Endothelial cell of umbilical vein (primary cell): ENCODE results near the gene DYRK3. TPM values are rescaled to one million over a fixed set of nuclear protein-coding genes. Genes with fewer than 3 reads are reported as not detected.

ENCODE experiments used
- BruUV-seq: library from RNA; stranded (reverse); fragments of 400-500 nt; replicated peaks from 2 replicates; lab custom pipeline; 2021; lab: Mats Ljungman, UMichigan
- CTCF ChIA-PET: fragments of 300-600, 350-600 bp; sonication (Branson Sonifier 250); formaldehyde crosslinking; loops from one replicate; lab custom pipeline; 2021; ENCODE audit warnings: antibody characterized with exemption, inconsistent platforms; lab: Charles Lee
- POLR2A ChIA-PET: fragments of 300-600, 350-600 bp; sonication (Branson Sonifier 250); formaldehyde crosslinking; loops from one replicate; lab custom pipeline; 2021; ENCODE audit warnings: antibody characterized with exemption, inconsistent platforms; lab: Charles Lee
- DNase-seq: peaks from one replicate; pipeline ENCODE4 v3.0.0-alpha.2; 2011; ENCODE audit warnings: low read depth, low spot score
- FAIRE-seq: peaks from 2 replicates; lab custom pipeline; 2011; peaks lifted over from hg19 to GRCh38; lab: Jason Lieb, UNC
- H2AFZ ChIP-seq: 2 replicates; pipeline ENCODE4 v1.6.0; 2012; ENCODE audit warnings: low read depth, low read length, control low read depth, inconsistent platforms
- H3K27ac ChIP-seq: 2 replicates; pipeline ENCODE4 v1.5.1; 2011; ENCODE audit warnings: low read depth, mild to moderate bottlenecking, control low read depth, low read length, moderate library complexity; ENCODE audit not compliant: insufficient read depth
- H3K27me3 ChIP-seq, 2 experiments: 2 replicates each; pipeline versions ENCODE4 v1.6.0 to v1.6.1; 2011; ENCODE audit warnings: low read length in 2 of 2, mixed read lengths in 1 of 2; ENCODE audit not compliant: control insufficient read depth in 2 of 2, insufficient read depth in 2 of 2
- H3K36me3 ChIP-seq, 2 experiments: 2 replicates in 1 of 2; 3 replicates in 1 of 2; pipeline ENCODE4 v1.5.1; 2011; ENCODE audit warnings: low read length in 2 of 2, mild to moderate bottlenecking in 1 of 2, moderate library complexity in 1 of 2; ENCODE audit not compliant: control insufficient read depth in 2 of 2, insufficient read depth in 2 of 2; ENCODE audit errors: extremely low read depth in 1 of 2
- H3K4me1 ChIP-seq: 3 replicates; pipeline ENCODE4 v1.5.1; 2011; ENCODE audit warnings: mild to moderate bottlenecking, low read length; ENCODE audit not compliant: control insufficient read depth, insufficient read depth; ENCODE audit errors: extremely low read depth
- H3K4me2 ChIP-seq: 2 replicates; pipeline ENCODE4 v1.6.1; 2011; ENCODE audit warnings: low read length, control low read depth, mixed read lengths; ENCODE audit not compliant: insufficient read depth
- H3K4me3 ChIP-seq, 3 experiments: fragments of 200-600 bp in 1 of 3; sonication (generic), shearing (Covaris generic) in 1 of 3; replicated peaks in 1 of 3; 2 replicates each; pipeline ENCODE4 v1.5.1; 2011 to 2016; ENCODE audit warnings: control low read depth in 3 of 3, low read length in 3 of 3, mild to moderate bottlenecking in 2 of 3, inconsistent platforms in 1 of 3, low read depth in 1 of 3, moderate library complexity in 1 of 3; ENCODE audit not compliant: insufficient read depth in 1 of 3
- H3K79me2 ChIP-seq: 2 replicates; pipeline ENCODE4 v1.6.0; 2012; ENCODE audit warnings: low read length, inconsistent platforms; ENCODE audit not compliant: control insufficient read depth, insufficient read depth
- H3K9ac ChIP-seq: replicated peaks from 2 replicates; pipeline ENCODE3; 2011; ENCODE audit warnings: low read length, control low read depth; ENCODE audit not compliant: insufficient read depth; ENCODE audit errors: extremely low read depth
- H3K9me1 ChIP-seq: replicated peaks from 3 replicates; pipeline ENCODE4 v1.6.0; 2011; ENCODE audit warnings: mild to moderate bottlenecking, low read length; ENCODE audit not compliant: control insufficient read depth, insufficient read depth; ENCODE audit errors: extremely low read depth
- H3K9me3 ChIP-seq: replicated peaks from 2 replicates; pipeline ENCODE4 v1.5.1; 2012; ENCODE audit warnings: low read length, inconsistent platforms; ENCODE audit not compliant: control insufficient read depth, insufficient read depth
- H4K20me1 ChIP-seq: replicated peaks from 2 replicates; pipeline ENCODE3; 2011; ENCODE audit warnings: mild to moderate bottlenecking, low read length; ENCODE audit not compliant: control insufficient read depth, insufficient read depth; ENCODE audit errors: extremely low read depth
- CTCF ChIP-seq, 2 donors: IDR thresholded peaks; 1 replicate in 1 of 2; 2 replicates in 1 of 2; pipeline ENCODE4 v1.5.1; 2011; ENCODE audit warnings: low read length in 2 of 2, mild to moderate bottlenecking in 2 of 2, moderate library complexity in 2 of 2, control low read depth in 1 of 2, inconsistent platforms in 1 of 2, low read depth in 1 of 2; ENCODE audit not compliant: insufficient read depth in 1 of 2; ENCODE audit errors: extremely low read depth in 1 of 2
- EZH2 ChIP-seq: IDR thresholded peaks from 2 replicates; pipeline ENCODE4 v1.6.1; 2012; ENCODE audit warnings: borderline replicate concordance, low read depth, mild to moderate bottlenecking, moderate library complexity, low read length, inconsistent platforms; ENCODE audit not compliant: severe bottlenecking
- FOS ChIP-seq: IDR thresholded peaks from 2 replicates; pipeline ENCODE4 v1.6.1; 2011; ENCODE audit warnings: mild to moderate bottlenecking, low read length, moderate library complexity, borderline replicate concordance; ENCODE audit not compliant: insufficient read depth
- GATA2 ChIP-seq: IDR thresholded peaks from 2 replicates; pipeline ENCODE4 v1.7.0; 2011; ENCODE audit warnings: low read depth, mild to moderate bottlenecking, moderate library complexity, mixed read lengths, low read length; ENCODE audit not compliant: insufficient read length, insufficient read depth
- JUN ChIP-seq: IDR thresholded peaks from 2 replicates; pipeline ENCODE4 v1.6.1; 2011; ENCODE audit warnings: borderline replicate concordance, low read depth; ENCODE audit not compliant: insufficient read length, insufficient read depth
- MAX ChIP-seq: IDR thresholded peaks from 2 replicates; pipeline ENCODE4 v1.6.1; 2011; ENCODE audit not compliant: insufficient read depth, insufficient read length
- MYC ChIP-seq: IDR thresholded peaks from one replicate; pipeline ENCODE4 v1.6.1; 2011; ENCODE audit warnings: mild to moderate bottlenecking, low read depth, low read length
- POLR2A ChIP-seq: IDR thresholded peaks from 2 replicates; pipeline ENCODE4 v1.6.1; 2012; ENCODE audit warnings: low read depth, mild to moderate bottlenecking, control low read depth, low read length
- POLR2AphosphoS5 ChIP-seq: IDR thresholded peaks from 2 replicates; pipeline ENCODE4 v1.6.1; 2012; ENCODE audit warnings: low read depth, mild to moderate bottlenecking, control low read depth, low read length, moderate library complexity; ENCODE audit not compliant: insufficient read depth
- dilution Hi-C: fragments of 300-500 bp; cut with MboI; formaldehyde crosslinking; loops from one replicate; pipeline ENCODE4 v1.15.0; 2019; ENCODE audit warnings: low sequenced_read_pairs; ENCODE audit not compliant: extremely low pct_ligation_motif_present
- intact Hi-C: fragments of 100-400 bp; cut with micrococcal nuclease; formaldehyde crosslinking; loops from one replicate; pipeline ENCODE4 v1.10.0; 2022
- polyA plus RNA-seq, 4 experiments: library from polyadenylated mRNA; depleted of rRNA in 3 of 4; stranded (reverse) in 3 of 4; unstranded in 1 of 4; fragments of >200 nt; gene quantifications; 2 replicates each; pipeline versions ENCODE4 v1.2.1 to v1.2.3, GENCODE V29; 2011 to 2012; ENCODE audit warnings: missing spikeins in 1 of 4
- total RNA-seq: library from RNA; stranded (reverse); gene quantifications from 2 replicates; pipeline ENCODE4 v1.2.3, GENCODE V29; 2021

DYRK3 gene
- total and polyA plus RNA-seq, 2 donors (not counting 3 experiments of a cell fraction or from before 2014, with no cell fraction given) = 3.4 to 7.4 TPM

GRCh38 chr1:206591696-206592095, 43.6 kb upstream of the DYRK3 start:
- no peak overlapping the region for H3K27ac ChIP-seq
- H2AFZ ChIP-seq = no peak overlapping the region
- dilution Hi-C loops = no loop called here
- peaks cover 2% of the 10 kb centered on the region for H3K4me1 ChIP-seq
- H3K9ac ChIP-seq = no peak overlapping the region
- no peaks in the 10 kb centered on the region for H3K27me3 ChIP-seq
- peaks cover 5 to 23% of the 10 kb centered on the region in 2 experiments for H3K36me3 ChIP-seq
- no peaks in the 10 kb centered on the region for H4K20me1 ChIP-seq
- TF ChIP-seq POLR2A = no peak
- TF ChIP-seq MAX = no peak
- no peak for TF ChIP-seq GATA2
- TF ChIP-seq MYC = no peak
- no peak for TF ChIP-seq POLR2AphosphoS5
- no peak for TF ChIP-seq FOS
- TF ChIP-seq EZH2 = no peak
- TF ChIP-seq JUN = no peak
- TF ChIP-seq CTCF (IDR thresholded peaks at IDR 0.05; ENCODE audit: extremely low read depth in 1 of 2, insufficient read depth in 1 of 2, low read depth in 1 of 2, low read length in 2 of 2) = no peak
- intact Hi-C loops = no loop called here
- H3K4me3 ChIP-seq = no peak overlapping the region
- no peak overlapping the region for H3K4me2 ChIP-seq
- H3K9me1 ChIP-seq = no peaks in the 10 kb centered on the region
- no peaks in the 10 kb centered on the region for H3K79me2 ChIP-seq
- POLR2A ChIA-PET = no interaction called here
- H3K9me3 ChIP-seq = no peaks in the 10 kb centered on the region
- FAIRE-seq (no peak), DNase-seq (no peak)
- CTCF ChIA-PET = interaction anchor here (1.0 to 2.2 kb wide), 5 partner anchors 17 to 112 kb away, joined by 4 to 8 read pairs (median 5); no protein-coding TSS in a partner anchor
- BruUV-seq = no TSS peak
